HG03103 (cell line): Measurements from ENCODE around the gene SF3B2.

Experiments used
- ATAC-seq: cut with Tn5 transposase; IDR thresholded peaks from one replicate; pipeline ENCODE4 v1.9.1; 2021; ENCODE audit warnings: low read depth; ENCODE audit not compliant: unreplicated experiment

SF3B2 gene

DNA sequence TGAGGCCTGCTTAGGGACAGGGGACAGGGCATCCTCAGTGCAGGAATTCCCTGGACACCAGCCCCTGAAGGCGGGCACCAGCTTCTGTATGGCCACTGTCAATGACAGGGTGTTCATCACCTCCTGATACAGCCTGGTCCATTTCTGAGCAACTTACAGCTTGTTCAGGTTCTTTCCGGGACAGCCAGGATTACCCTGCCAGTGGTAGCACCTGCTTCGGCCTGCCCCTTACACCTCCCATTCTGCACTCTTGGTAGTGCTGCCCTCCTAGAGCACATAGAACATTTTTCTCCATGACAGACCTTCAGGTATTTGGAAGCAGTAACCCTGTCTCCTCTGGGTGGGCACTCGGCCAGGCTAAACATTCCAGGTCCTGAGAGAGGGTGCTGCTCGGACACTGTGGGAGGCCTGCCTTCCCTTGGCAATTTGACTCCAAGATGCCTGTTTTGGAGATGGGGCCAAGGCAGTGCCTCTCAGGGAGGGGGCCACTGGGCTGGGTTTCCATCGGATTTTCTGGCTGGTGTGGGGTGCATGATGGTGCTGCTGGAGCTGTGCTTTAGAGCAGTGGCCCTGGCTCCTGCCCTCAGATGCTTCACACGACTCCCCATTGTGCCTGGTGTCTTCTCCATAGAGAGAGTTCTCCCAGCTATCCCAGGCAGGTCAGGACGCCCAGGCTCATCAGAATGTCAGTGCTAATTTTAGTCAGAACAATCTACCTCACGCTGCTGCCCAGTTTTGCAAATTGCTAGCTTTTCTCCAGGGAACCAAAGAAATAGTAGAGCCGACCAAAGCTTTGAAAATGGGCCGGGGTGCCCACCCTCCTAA lies 4.4 kb upstream of the SF3B2 start:
- no peak for ATAC-seq

DNA sequence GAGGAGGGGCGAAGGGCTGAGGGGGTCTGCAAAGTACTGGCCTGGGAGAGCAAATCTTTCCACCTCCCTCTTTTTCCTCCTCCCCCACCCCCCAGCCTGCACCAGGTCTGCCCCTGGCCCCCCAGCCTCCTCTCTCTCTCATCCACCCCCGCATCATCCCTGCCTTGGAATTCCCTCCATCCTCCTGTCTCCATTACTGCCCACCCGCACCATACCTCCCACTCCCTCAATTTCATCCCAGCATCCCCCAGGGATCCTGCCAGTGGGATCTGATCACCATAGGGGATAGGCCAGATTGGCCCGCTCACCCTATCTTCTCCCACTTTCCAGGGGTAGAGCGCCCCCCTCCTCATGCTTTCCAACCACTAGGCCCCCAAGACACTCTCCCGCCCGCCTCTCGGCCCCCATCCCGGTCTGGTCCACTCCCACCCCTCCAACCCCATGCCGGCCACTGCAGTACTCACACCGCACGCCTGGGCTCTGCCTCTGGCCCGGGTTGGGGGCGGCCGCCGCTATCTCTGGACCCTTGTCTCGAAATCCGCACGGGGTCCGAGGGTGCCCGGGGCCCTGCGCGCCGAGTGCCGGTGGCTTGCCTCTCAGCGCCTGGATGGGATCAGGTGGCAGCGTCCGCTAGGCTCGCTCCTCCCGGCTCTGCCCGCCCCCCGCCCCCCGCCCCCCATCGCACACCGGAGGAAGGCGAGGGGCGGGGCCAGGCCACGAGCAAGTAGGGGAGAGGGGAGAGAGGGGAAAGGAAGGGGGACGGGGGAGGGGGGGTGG lies 3.4 kb upstream of the SF3B2 start, which contains the start of gene GAL3ST3:
Gene GAL3ST3, minus strand, starts transcription at position 615 of the 777 bp plus-strand sequence. CDS start 3,746 bp downstream, outside the sequence.
- no peak for ATAC-seq

DNA sequence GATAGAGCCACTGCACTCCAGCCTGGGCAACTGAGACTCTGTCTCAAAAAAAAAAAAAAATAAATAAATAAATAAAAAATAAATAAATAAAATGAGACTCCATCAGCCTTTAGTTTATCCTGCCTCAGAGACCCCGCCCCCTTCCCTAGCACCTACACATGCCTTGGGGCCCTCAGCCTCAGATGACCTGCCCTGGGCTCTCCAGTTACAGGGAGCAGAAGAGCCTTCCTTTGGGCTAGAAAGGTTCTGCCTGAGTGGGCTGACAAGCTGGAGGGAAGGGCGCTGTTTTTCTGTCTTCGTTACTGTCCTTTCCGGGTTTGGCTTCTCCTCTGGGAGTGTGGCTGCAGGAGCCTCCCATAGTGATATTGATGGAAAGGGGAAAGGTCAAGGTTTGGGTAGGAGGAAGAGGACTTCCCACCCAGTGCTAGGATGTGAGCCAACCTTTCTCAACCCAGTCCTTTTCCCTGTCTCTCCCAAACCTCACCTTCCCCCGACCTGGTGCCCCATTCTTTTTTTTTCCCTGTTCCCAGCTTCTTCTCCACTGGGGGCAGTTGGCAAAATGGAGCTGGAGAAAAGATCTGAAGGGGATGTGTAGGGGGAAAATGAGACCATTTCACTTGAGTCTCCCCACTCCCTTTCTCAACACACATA lies 1.5 kb upstream of the SF3B2 start:
- no peak for ATAC-seq

DNA sequence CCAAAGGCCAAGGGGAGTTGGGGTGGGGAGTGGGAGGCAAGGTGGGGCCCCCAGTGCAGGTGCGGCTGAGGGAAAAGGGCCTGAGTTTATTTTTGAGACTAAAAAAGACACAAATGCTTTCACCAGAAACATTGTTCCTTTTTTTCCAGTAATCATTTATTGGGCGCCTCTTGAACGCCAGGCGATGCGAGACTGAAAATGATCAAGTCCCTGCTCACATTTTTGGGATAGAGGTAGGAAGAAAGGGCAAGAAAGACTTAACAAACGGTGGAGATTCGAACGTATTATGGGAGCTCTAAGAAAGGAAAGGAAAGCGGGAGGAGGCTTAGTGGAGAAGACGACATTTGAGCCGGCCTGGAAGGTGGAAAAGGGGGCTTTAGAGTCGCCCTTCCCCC lies 796 bp upstream of the SF3B2 start:
- ATAC-seq = no peak

DNA sequence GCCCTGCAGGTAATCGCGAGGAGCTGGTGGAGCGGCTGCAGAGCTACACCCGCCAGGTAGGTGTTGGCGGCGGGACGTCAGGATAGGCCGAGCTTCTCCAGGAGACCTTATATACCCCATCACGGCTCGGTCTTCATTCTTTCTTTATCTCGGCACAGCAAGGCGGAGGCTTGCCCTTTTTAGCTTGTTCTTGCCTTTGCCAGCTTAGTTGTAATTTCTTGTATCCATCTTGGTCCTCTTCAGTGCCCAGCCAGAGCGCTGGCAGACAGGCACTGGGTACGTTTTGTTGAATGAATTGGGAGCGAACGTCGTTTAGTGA lies 459 bp downstream of the SF3B2 start:
- ATAC-seq = no peak

DNA sequence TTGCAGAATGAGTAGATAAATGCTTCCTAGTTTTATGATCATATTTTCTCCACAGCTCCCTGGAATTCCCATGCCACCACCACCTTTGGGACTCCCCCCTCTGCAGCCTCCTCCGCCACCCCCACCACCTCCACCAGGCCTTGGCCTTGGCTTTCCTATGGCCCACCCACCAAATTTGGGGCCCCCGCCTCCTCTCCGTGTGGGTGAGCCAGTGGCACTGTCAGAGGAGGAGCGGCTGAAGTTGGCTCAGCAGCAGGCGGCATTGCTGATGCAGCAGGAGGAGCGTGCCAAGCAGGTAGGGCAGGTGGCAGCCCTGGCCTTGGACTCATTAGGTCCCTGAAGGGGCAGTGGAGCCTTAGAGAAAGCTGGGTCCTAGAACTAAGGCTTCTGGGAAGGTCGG lies 2.9 kb downstream of the SF3B2 start:
- no peak for ATAC-seq

DNA sequence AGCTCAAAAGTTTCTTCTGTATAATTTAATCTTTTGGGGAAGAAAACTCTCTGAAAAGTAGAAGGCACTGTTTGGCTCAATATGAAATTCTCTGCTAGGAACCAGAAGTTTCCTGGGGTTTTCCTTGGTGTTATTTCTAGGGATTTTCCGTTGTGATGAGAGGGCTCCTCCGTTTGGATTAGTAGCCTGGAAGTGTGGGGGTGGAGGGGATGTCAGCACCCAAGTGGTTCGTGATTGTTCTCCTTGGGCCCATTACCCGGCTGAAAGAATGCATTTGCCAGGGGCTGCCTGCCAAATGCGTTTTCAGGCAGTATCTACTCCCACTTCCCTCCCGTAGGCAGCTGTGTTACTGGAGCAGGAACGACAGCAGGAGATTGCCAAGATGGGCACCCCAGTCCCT lies 4.3 kb downstream of the SF3B2 start:
- ATAC-seq = no peak

DNA sequence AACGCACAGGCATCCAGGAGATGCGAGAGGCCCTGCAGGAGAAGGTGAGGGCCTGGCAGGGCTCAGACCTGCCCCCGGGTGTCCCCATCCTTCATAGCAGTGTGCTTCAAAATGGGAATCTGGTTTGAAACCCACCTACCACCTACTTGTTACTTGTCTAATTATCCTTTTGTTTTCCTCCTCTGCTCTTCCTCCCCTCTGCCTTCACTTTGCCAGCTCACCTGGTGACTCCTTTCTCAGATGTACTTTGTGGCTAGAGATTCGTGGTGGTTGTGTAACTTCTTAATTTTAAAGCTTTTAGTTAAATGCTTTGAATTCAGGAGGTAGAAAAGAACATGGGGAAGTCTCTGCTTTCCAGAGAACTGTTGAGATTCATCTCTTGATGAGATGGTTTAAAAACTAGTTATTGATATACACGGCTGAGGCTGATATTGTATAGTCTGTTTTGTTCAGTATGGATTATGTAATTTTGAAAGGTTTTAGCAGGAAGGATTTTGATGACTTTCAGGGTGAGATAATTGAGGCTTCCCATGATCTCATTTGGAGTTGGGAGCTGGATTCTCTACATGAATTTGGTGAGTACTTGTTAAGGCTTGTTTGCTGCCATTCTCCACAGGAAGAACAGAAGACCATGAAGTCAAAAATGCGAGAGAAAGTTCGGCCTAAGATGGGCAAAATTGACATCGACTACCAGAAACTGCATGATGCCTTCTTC lies 8.0 kb downstream of the SF3B2 start:
- ATAC-seq = no peak

DNA sequence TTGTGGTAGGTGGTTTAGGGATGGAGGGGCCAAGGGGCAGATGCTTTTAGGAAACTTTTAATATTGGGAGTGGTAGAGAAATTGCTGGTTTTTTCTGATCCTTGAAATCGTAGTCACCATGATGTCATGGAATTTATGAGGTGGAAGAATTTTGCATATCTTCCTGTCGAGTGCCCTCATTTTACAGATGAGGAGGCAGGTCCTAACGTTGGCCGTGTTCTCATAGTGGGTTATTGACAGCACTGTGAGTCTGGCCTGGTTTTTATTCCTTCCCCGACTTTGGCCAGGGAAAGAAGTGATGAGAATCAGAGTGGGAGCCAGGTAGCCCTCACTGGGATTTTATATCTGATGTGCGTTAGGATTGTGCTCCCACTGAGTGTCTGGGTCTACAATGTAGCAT lies 9.1 kb downstream of the SF3B2 start:
- no peak for ATAC-seq

DNA sequence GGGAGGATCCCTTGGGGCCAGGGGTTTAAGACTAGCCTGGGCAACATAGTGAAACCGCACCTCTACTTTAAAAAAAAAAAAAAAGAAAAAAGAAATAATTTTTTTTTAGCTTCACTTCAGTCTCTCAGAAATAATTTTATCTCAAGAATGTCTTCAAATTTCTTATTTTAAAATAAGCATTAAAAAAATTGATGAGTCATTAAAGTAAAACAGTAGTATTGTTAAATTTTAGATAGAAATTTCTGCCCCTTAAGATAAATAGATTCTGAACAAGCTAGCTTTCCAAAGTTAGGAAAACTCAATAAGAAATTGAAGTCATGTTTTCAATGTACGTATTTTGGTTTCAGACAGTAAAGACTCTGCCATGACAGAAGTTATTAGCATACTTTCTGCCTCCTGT lies 10.2 kb downstream of the SF3B2 start:
- no peak for ATAC-seq

DNA sequence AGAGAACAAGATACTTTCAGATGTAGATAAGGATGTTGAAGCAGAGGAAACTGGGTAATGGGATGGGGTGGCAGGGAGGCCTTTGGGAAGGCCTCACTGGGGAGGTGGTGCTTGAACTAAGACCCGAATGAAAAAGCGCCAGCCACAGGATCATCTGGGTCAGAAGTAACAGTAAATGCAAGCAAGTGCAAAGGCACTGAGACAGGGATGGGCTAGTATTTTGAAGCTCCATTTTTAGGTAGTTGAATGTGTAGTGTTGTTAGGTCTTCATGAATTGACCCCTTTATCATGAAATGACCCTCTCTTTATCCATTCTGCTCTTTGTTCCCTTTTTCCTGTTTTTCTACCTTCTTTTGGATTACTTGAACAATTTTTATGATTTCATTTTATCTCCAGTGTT lies 11.7 kb downstream of the SF3B2 start:
- ATAC-seq = no peak

DNA sequence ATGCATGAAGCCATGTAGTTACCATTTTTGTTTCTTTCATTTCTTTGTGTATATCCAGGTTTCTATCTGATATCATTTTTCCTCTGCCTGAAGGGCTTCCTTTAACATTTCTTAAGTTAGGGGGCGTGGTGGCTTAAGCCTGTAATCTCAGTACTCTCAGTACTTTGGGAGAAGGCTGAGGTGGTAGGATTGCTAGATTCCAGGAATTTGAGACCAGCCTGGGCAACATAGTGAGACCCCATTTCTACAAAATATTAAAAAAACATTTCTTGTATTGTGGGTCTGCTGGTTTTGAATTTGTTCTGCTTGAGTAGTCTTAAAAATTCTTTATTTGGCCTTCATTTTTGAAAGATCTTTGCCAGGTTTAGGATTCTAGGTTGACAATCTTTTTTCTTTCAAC lies 12.4 kb downstream of the SF3B2 start:
- ATAC-seq = no peak

DNA sequence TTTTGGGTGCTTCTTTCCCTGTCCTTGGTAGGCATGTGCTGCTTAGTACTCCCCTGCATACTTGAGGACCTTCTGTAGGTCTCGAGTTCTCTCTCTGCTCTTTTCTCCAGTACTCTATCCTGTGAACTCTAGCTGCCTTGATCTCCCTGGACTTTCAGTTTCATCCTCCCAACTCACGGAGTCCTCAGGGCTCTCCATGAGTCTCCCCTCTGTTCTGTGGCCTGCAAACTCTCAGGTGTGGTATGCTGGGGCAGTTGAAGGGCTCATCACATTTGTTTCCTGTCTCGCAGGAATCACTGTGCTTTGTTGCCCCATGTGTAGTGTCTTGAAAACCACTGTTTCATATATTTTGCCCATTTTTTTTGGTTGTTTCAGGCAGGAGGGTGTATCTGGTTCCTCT lies 14.6 kb downstream of the SF3B2 start:
- ATAC-seq = no peak

DNA sequence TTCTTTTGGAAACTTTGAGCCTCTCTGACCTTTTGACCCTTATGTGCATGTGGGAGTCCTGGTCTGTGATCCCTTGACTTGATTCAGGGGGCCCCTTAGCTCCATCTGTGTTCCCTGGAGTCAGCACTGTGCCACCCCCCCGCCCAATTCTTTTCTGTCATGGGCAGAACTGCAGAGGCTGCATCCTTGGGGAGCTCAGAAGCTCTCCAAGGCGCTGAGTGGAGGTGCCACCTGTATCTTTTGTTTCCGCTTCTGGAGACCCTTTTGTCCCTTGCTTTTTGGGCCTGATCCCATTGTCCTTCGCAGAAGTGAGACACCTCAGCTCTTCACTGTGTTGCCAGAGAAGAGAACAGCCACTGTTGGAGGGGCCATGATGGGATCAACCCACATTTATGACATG lies 15.5 kb downstream of the SF3B2 start:
- ATAC-seq = no peak

DNA sequence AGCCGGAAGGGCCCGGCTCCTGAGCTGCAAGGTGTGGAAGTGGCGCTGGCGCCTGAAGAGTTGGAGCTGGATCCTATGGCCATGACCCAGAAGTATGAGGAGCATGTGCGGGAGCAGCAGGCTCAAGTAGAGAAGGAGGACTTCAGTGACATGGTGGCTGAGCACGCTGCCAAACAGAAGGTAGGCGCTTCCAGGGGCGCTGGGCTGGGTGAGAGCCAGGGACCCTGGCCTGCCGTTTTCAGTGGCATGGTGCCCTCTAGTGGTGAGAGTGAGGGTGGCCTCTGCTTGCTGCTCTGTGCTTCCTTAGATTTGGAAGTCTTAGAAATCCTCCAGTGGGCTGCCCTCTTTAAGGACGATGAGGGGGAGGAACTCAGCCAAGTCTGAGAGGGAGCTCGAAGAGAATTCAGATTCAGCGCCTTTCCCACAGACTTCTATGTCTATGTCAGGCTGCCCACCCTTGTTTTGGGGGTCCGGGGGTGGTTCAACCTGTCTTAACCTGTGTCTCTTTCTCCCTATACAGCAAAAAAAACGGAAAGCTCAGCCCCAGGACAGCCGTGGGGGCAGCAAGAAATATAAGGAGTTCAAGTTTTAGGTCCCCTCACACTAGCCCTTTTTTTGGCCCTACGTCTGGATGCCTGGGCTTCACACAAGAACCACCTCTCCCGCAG lies 16.1 kb downstream of the SF3B2 start:
- no peak for ATAC-seq

DNA sequence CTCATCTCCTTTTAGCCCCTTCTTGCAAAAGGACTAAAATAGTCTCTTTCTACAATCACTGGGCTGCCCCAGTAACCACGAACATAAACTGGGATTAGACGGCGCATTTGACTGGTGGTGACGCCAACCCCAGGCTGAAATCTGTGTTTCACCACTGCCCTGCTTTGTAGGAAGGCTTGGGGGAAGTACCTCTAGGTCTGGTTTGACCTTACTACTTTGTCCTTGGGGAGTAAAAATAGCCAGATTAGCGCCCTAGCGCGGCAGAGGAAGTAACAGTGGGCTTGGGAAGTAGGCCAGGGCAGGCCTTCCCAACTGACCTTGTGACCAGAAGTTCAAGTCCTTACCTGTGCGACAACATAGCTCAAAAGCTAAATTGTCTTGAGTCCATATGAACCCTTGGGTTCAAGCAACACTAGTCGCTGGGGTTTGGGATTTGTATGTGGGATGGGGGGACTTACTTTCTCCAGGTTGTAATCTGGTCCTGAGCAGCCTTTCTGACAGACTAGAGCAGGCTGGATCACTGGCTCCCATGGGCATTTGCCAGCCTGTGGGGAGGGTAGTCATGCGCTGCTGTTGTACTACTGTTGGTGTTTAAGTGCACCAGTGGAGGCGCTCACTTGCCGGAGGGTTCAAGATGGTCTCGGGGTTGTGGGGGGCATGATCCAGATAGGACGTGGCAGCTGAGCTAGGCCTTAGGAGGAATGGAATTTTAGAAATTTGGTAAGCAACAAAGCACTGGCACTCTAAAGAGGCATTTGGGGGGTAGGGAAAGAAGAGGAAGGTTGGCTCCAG lies 17.0 kb downstream of the SF3B2 start:
- ATAC-seq = no peak

DNA sequence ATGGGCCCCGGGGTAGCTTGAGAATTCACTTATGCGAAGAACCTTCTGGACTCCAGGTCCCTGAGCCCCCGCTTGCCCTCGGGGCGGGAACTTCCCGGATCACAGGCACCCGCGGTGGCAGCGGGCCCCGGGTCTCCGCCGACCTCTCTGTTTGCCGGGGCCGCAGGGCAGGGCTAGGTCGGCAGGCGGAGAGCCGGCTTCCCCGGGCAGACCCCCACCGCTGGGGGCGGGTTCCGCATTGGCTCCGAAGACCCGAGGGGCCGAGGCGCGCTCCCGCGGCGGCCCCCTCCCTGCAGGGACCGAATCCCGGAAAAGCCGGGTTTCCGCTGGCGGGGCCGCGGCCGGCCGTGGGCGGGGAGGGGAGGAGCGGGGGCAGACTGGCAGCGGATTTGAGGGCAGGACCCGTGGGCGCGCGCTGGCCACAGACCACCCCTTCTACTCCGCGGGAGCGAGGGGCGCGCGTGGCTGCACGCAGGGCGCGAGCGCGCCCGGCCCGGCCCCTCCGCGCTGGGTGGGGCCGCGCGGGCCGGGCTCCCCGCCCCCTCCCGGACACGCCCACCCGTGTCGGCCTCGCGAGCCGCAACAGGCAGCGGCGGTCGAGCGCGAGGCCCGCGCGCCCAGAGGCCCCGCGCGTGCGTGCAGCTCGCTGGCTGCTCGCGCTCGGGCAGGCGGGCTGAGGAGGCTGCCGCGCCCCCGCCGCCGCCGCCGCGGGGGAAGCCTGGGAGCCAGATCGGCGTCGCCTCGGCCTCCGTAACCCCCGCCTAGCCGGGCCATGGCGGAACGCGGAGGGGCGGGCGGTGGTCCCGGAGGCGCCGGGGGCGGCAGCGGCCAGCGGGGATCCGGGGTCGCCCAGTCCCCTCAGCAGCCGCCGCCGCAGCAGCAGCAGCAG lies 17.8 kb downstream of the SF3B2 start, which contains the start of gene PACS1:
Gene PACS1, plus strand, starts transcription at position 558 of the 889 bp plus-strand sequence. Its CDS starts 215 bp downstream, at position 773.
- peak; percentile 38 for ATAC-seq

DNA sequence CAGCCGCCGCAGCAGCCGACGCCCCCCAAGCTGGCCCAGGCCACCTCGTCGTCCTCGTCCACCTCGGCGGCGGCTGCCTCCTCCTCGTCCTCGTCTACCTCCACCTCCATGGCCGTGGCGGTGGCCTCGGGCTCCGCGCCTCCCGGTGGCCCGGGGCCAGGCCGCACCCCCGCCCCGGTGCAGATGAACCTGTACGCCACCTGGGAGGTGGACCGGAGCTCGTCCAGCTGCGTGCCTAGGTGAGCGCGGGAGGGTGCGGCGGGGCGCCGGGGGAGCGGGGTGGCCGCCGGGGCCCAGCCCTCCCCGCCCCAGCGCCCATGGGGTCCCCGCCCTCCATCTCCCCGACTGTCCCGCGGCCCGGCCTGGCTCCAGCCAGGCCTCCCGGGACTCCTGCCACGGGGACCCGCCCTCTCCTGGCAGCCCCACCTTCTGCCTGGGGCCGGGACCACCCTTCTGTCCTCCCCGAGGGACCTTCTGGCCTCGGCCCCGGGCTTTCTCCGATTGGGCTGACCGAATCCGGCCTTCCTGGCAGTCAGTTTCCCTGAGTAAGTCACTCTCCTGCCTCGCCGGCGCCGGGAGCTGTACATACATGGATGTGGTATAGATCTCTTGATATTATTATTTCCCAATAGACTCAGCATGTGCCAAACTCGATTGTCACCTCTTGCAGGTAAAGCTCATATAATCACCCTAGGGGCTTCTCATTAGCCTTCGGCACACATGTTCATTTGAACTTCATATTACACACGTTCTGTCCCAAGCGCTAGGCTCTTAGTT lies 18.6 kb downstream of the SF3B2 start:
- ATAC-seq = no peak
